OCI-LY1 (cell line): Measurements from ENCODE around the gene MCTP2.

Source experiments
- H2AFZ ChIP-seq: fragments of 200-600 bp; sonication (generic), shearing (Covaris generic); 2 replicates; pipeline ENCODE4 v1.6.0; 2014; ENCODE audit warnings: antibody characterized with exemption, mild to moderate bottlenecking, low read length
- H3F3A ChIP-seq: fragments of 200-600 bp; sonication (generic), shearing (Covaris generic); 2 replicates; pipeline ENCODE4 v1.6.0; 2014; ENCODE audit warnings: mild to moderate bottlenecking, antibody characterized with exemption, low read length, moderate library complexity; ENCODE audit not compliant: insufficient read depth
- H3K27ac ChIP-seq: fragments of 200-600 bp; sonication (generic); 2 replicates; pipeline ENCODE4 v1.5.1; 2014; ENCODE audit warnings: low read length, mixed run types, mild to moderate bottlenecking, low read depth; ENCODE audit not compliant: poor library complexity, severe bottlenecking
- H3K27me3 ChIP-seq: fragments of 200-600 bp; sonication (generic); 2 replicates; pipeline ENCODE4 v1.6.0; 2014; ENCODE audit warnings: antibody characterized with exemption, mild to moderate bottlenecking, low read length, moderate library complexity; ENCODE audit not compliant: insufficient read depth
- H3K36me3 ChIP-seq: fragments of 200-600 bp; sonication (generic); 2 replicates; pipeline ENCODE4 v1.6.1; 2014; ENCODE audit warnings: mild to moderate bottlenecking, antibody characterized with exemption, low read length, moderate library complexity, mixed read lengths; ENCODE audit not compliant: insufficient read depth
- H3K4me1 ChIP-seq: fragments of 200-600 bp; sonication (generic); 2 replicates; pipeline ENCODE4 v1.5.1; 2014; ENCODE audit warnings: mild to moderate bottlenecking, low read length, moderate library complexity; ENCODE audit not compliant: insufficient read depth, severe bottlenecking
- H3K4me2 ChIP-seq: fragments of 200-600 bp; sonication (generic), shearing (Covaris generic); 2 replicates; pipeline ENCODE4 v1.6.1; 2014; ENCODE audit warnings: low read length
- H3K4me3 ChIP-seq: fragments of 200-600 bp; sonication (generic); 2 replicates; pipeline ENCODE4 v1.5.1; 2014; ENCODE audit warnings: low read length, low read depth, mild to moderate bottlenecking, mixed read lengths; ENCODE audit not compliant: poor library complexity, severe bottlenecking
- H3K79me2 ChIP-seq: fragments of 200-600 bp; shearing (Covaris generic); 2 replicates; pipeline ENCODE4 v1.6.1; 2016; ENCODE audit warnings: mixed run types, low read length, mixed read lengths; ENCODE audit not compliant: insufficient read depth
- H3K9ac ChIP-seq: fragments of 200-600 bp; sonication (generic), shearing (Covaris generic); 2 replicates; pipeline ENCODE4 v1.6.1; 2014; ENCODE audit warnings: mild to moderate bottlenecking, low read length, mixed read lengths
- H3K9me2 ChIP-seq: fragments of 200-600 bp; sonication (generic), shearing (Covaris generic); 2 replicates; pipeline ENCODE4 v1.6.1; 2014; ENCODE audit warnings: low read depth, mild to moderate bottlenecking, low read length, mixed read lengths
- H3K9me3 ChIP-seq: fragments of 200-600 bp; shearing (Covaris generic); 2 replicates; pipeline ENCODE4 v1.6.1; 2014; ENCODE audit warnings: low read length, mixed read lengths
- H4K20me1 ChIP-seq: fragments of 200-600 bp; sonication (generic), shearing (Covaris generic); 2 replicates; pipeline ENCODE4 v1.6.0; 2016; ENCODE audit warnings: mild to moderate bottlenecking, low read length; ENCODE audit not compliant: insufficient read depth
- CTCF ChIP-seq: fragments of 200-600 bp; sonication (generic), shearing (Covaris generic); IDR thresholded peaks from 2 replicates; pipeline ENCODE4 v1.5.1; 2017; ENCODE audit warnings: mild to moderate bottlenecking, antibody characterized with exemption, low read length, moderate library complexity, mixed read lengths
- EZH2 ChIP-seq: fragments of 200-600 bp; sonication (generic), shearing (Covaris generic); IDR thresholded peaks from 2 replicates; pipeline ENCODE4 v1.8.0; 2017; ENCODE audit warnings: borderline replicate concordance, mixed run types, mild to moderate bottlenecking, antibody characterized with exemption, low read length, moderate library complexity, mixed read lengths

MCTP2 gene

GRCh38 chr15:94359716-94360115 lies 128.4 kb downstream of the MCTP2 start:
- Histone ChIP-seq H3K4me2 (no peak overlapping the region), H3K9me2 (no peaks in the 10 kb centered on the region), H3K9ac (no peak overlapping the region), H3K9me3 (no peaks in the 10 kb centered on the region), H3K79me2 (no peaks in the 10 kb centered on the region), H2AFZ (no peak overlapping the region), H3K27me3 (no peaks in the 10 kb centered on the region), H3F3A (no peaks in the 10 kb centered on the region), H3K27ac (no peak overlapping the region), H3K36me3 (peaks cover 55% of the 10 kb centered on the region), H4K20me1 (no peaks in the 10 kb centered on the region), H3K4me3 (no peak overlapping the region), H3K4me1 (no peaks in the 10 kb centered on the region)
- TF ChIP-seq EZH2 (no peak), CTCF (no peak)

DNA sequence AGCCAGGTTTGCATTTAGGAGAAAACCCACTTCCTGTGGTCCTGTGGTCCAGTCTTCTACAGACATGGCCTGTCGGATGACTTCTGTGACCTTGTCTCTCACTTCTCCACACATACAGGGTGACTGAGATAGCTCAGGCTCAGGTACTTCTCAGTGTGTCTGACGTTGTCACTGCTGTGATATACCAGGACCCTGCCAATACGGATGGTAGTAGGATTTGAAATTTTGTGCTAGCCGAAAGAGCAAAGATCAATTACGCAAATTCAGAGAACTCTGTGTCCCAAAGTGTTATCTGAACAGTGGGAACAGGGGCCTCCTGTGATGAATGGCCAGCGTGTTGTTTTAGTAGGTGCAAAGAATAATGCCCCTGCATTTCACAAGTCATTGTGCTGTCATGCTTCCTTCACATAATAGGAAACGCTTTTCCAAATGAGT lies 128.9 kb downstream of the MCTP2 start:
- Histone ChIP-seq H3K36me3 (peaks cover 55% of the 10 kb centered on the region), H4K20me1 (no peaks in the 10 kb centered on the region), H3K9ac (no peak overlapping the region), H3K9me3 (no peaks in the 10 kb centered on the region), H2AFZ (no peak overlapping the region), H3K4me1 (no peaks in the 10 kb centered on the region), H3F3A (no peaks in the 10 kb centered on the region), H3K79me2 (no peaks in the 10 kb centered on the region), H3K9me2 (no peaks in the 10 kb centered on the region), H3K27ac (no peak overlapping the region), H3K4me2 (no peak overlapping the region), H3K27me3 (no peaks in the 10 kb centered on the region), H3K4me3 (no peak overlapping the region)
- TF ChIP-seq EZH2 (no peak), CTCF (no peak)

GRCh38 chr15:94362385-94363092 lies 131.2 kb downstream of the MCTP2 start:
- Histone ChIP-seq H3K27me3 (no peaks in the 10 kb centered on the region), H3K4me3 (no peak overlapping the region), H2AFZ (no peak overlapping the region), H3K4me2 (no peak overlapping the region), H3K27ac (no peak overlapping the region), H3K9ac (no peak overlapping the region), H3K79me2 (no peaks in the 10 kb centered on the region), H3F3A (no peaks in the 10 kb centered on the region), H3K36me3 (peaks cover 55% of the 10 kb centered on the region), H3K9me3 (no peaks in the 10 kb centered on the region), H3K4me1 (no peaks in the 10 kb centered on the region), H3K9me2 (no peaks in the 10 kb centered on the region), H4K20me1 (no peaks in the 10 kb centered on the region)
- no peak for TF ChIP-seq EZH2
- TF ChIP-seq CTCF = no peak
